Thyroid gland (tissue), 4 donors: ENCODE measurements around the gene CAPZB. TPM values are rescaled to one million over a fixed set of nuclear protein-coding genes. Genes with fewer than 3 reads are reported as not detected.

ENCODE experiments used
- DNase-seq, 2 donors: peaks; one replicate each; pipeline ENCODE4 v3.0.0-alpha.2; 2019
- H3K27ac ChIP-seq, 3 donors: fragments of 200-600 bp; sonication (generic); 1 replicate in 2 of 3; 2 replicates in 1 of 3; pipeline ENCODE4 v1.5.1; 2016 to 2019; ENCODE audit warnings: mild to moderate bottlenecking in 1 of 3, moderate library complexity in 1 of 3
- H3K27me3 ChIP-seq: fragments of 200-600 bp; sonication (generic); one replicate; pipeline ENCODE4 v1.5.1; 2019
- H3K36me3 ChIP-seq, 2 donors: fragments of 200-600 bp; sonication (generic); one replicate each; pipeline ENCODE4 v1.5.1; 2016 to 2019
- H3K4me1 ChIP-seq, 2 donors: fragments of 200-600 bp; sonication (generic); one replicate each; pipeline ENCODE4 v1.5.1; 2017 to 2019
- H3K4me3 ChIP-seq, 3 donors: fragments of 200-600 bp; sonication (generic); replicated peaks in 1 of 3; 1 replicate in 2 of 3; 2 replicates in 1 of 3; pipeline ENCODE4 v1.5.1; 2016; ENCODE audit warnings: mild to moderate bottlenecking in 1 of 3
- H3K9me3 ChIP-seq: fragments of 200-600 bp; sonication (generic); one replicate; pipeline ENCODE4 v1.5.1; 2017
- POLR2A ChIP-seq, 2 donors: fragments of 450-650 bp; IDR thresholded peaks; one replicate each; pipeline ENCODE4 v1.6.1; 2017; ENCODE audit warnings: antibody characterized with exemption in 2 of 2, mild to moderate bottlenecking in 2 of 2, moderate library complexity in 1 of 2
- WGBS, 2 donors: methylation state at CpG; one replicate each; pipeline ENCODE4 v1.1.5; 2017; 5-methylcytosine and 5-hydroxymethylcytosine counted together
- intact Hi-C: fragments of 100-400 bp; cut with DNase I; formaldehyde crosslinking; loops from one replicate; pipeline ENCODE4 v1.15.1; 2023
- total RNA-seq, 4 donors: library from RNA; depleted of rRNA; stranded (reverse); fragments of >200 nt; gene quantifications; one replicate each; pipeline ENCODE4 v1.2.3, GENCODE V29; 2016
- TF ChIP-seq, protein P1 (sequence below), 6 experiments: fragments of 200-600 bp in 3 of 6; fragments of 450-650 bp in 3 of 6; sonication (generic) in 3 of 6; IDR thresholded peaks; one replicate each; pipeline ENCODE4 v1.5.1; 2016 to 2019; ENCODE audit warnings: antibody characterized with exemption in 6 of 6, mild to moderate bottlenecking in 2 of 6, inconsistent platforms in 1 of 6, moderate library complexity in 1 of 6

Gene CAPZB
- total RNA-seq, 4 donors from 2014 or later = 75.4 to 116 (median 93.1) TPM

DNA sequence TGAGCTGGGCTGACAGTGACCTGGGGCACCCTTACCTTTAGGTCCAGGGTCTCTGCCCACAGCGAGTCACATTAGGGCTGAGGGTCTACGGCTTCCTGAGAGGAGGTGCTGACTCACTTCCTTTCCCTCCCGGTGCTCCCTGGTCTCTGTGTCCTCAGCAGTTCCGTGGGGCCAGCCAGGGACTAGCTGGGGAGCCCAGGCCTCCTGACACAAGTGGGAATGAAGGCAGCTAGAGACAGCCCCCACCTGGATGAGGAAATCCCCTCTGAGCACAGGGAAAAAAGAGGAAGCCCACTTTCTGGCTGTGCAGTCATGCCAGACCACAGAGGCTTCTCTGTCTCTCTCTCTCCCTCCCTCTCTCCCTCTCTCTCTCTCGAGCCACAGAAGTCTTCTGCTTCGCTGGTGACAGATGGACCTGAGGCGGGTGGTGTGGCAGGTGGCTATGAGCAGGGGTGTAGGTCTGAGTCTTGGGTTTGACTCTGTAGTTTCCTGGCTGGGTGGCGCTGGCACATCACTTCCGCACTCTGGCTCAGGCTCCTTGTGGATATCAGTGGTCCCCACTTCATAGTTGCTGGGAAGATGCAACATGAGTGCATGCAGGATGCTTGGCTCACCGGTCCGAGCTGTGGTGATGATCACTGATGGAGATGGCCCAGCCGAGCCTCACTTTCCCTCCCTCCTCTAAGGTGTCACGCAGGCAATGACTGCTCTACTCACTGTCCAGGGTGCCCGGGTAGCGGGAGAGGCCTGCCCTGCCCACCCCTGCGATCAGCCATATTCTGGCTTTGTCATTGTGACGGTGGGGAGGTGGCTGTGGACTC, 169.8 kb downstream of the CAPZB start:
- Histone ChIP-seq H3K4me3 (no peak overlapping the region), H3K27me3 (no peaks in the 10 kb centered on the region), H3K27ac (no peak overlapping the region), H3K9me3 (no peaks in the 10 kb centered on the region), H3K4me1 (peaks cover 9 to 18% of the 10 kb centered on the region in 2 donors), H3K36me3 (peaks cover 0 to 5% of the 10 kb centered on the region in 2 donors)
- no peak for TF ChIP-seq POLR2A (IDR thresholded peaks at IDR 0.05)
- TF ChIP-seq, protein P1, sequence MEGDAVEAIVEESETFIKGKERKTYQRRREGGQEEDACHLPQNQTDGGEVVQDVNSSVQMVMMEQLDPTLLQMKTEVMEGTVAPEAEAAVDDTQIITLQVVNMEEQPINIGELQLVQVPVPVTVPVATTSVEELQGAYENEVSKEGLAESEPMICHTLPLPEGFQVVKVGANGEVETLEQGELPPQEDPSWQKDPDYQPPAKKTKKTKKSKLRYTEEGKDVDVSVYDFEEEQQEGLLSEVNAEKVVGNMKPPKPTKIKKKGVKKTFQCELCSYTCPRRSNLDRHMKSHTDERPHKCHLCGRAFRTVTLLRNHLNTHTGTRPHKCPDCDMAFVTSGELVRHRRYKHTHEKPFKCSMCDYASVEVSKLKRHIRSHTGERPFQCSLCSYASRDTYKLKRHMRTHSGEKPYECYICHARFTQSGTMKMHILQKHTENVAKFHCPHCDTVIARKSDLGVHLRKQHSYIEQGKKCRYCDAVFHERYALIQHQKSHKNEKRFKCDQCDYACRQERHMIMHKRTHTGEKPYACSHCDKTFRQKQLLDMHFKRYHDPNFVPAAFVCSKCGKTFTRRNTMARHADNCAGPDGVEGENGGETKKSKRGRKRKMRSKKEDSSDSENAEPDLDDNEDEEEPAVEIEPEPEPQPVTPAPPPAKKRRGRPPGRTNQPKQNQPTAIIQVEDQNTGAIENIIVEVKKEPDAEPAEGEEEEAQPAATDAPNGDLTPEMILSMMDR (IDR thresholded peaks at IDR 0.05) = no peak
- 83 to 92% methylated on average over 12 to 17 of the region's 17 CpGs for WGBS, 2 donors
- intact Hi-C loops = no loop called here
- no peak for DNase-seq

DNA sequence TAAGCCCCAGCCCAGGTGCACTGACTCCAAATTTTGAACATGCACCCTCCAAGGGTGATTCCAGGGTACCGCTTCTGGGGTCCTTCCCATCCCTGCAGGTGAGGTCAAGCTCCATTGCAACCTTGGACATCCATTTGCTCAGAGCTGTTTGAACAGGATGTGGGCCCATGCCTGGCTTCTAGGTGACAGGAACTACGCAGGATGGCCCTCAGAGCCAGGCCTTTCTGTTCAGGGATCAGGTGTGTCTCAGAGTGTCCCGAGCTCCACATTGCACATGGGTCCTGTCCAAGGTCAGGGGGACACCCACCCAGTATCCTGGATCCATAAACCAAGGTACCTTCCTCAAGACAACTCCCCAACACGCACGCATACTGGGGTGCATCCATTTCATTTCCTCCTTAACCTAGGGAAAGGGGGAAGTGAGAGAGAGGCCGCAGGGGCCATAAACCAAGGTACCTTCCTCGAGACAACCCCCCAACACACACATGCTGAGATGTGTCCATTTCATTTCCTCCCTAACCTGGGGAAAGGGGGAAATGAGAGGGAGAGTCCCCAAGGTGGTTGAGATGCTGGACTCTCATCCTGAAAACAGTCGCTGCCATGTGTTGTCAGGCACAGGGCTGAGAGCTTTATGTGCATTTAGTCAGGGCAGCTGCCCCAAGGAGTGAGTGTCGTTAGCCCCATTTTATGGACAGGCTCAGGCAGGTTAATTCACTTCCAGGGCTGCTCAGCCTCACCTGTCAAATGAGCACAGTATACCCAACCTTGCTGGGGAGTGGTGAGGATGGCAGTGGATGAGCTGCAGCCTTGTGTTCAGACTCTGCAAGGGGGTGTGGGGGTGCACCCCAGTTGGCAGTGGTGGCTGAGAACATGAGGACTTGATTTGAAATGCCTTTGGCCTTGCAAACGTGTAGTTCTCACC, 171.1 kb downstream of the CAPZB start:
- H3K36me3 ChIP-seq = peaks cover 0 to 5% of the 10 kb centered on the region in 2 donors
- TF ChIP-seq, protein P1 (IDR thresholded peaks at IDR 0.05) = no peak
- TF ChIP-seq POLR2A (IDR thresholded peaks at IDR 0.05) = no peak
- H3K4me3 ChIP-seq = no peak overlapping the region
- no peak for DNase-seq
- WGBS, 2 donors = 85 to 91% methylated on average over 8 of the region's 10 CpGs
- intact Hi-C loops = no loop called here
- no peaks in the 10 kb centered on the region for H3K27me3 ChIP-seq
- no peak overlapping the region for H3K27ac ChIP-seq
- H3K4me1 ChIP-seq = peaks cover 9 to 20% of the 10 kb centered on the region in 2 donors
- H3K9me3 ChIP-seq = no peaks in the 10 kb centered on the region

DNA sequence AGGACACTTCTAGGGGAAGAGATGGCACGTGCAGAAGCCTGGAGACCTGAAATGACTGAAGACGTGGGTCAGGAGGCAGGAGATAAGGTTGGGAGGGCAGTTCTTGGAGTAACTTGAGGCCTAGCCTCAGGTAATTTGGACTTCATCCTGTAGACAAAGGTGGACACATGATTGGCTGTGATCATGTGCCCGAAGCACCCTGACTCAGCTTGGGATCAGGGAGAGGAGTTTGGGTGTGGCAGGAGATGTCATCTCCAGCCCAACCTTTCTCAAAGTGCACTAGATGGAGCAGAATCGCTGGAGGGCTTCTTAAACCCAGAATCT, 171.7 kb downstream of the CAPZB start:
- Histone ChIP-seq H3K4me1 (peaks cover 9 to 20% of the 10 kb centered on the region in 2 donors), H3K4me3 (no peak overlapping the region), H3K36me3 (peaks cover 0 to 5% of the 10 kb centered on the region in 2 donors), H3K27ac (no peak overlapping the region), H3K27me3 (no peaks in the 10 kb centered on the region), H3K9me3 (no peaks in the 10 kb centered on the region)
- 85 to 88% methylated on average over 4 of the region's 4 CpGs for WGBS, 2 donors
- intact Hi-C loops = no loop called here
- no peak for TF ChIP-seq POLR2A (IDR thresholded peaks at IDR 0.05)
- TF ChIP-seq, protein P1 (IDR thresholded peaks at IDR 0.05) = no peak
- no peak for DNase-seq

DNA sequence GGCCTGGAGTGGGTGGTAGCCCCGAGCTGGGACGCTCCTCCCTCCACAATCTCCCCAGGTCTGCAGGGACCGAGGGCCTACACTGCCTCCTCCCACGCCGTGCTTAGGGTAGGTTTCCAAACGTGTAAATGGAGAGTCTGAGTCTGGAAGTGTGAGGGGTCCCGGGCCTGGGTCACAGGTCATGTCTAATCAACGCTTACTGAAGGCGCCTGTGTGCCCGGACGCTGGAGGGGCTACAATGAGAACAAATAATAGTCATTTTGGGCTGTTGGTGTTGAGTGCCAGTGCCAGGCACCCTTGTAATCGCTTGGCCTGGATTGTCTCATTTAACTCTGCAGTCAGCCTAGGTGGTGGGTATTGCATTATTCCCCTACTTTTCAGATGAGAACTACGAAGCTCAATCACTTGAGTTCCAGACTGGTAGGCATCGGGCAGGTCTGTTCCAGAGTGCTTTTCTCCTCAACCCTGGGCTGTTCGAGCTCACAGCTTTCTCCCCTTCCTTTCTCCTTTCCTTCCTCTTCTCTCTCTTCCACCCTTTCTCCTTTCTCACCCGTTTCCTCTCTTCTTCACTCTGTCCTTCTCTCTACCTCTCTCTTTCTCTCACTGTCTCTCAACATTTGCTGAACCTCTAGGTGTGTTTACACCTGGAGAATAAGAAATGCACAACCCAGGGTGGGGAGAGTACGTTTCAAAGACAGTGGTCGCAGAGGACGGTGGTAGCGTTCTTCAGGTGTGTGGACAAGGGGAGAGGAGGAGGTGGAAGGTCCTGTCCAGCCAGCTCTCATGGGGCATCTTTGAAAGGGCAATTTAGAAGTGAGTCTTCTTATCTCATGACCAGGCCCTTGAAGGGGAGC, 172.3 kb downstream of the CAPZB start:
- 42 to 57% methylated on average over 14 to 18 of the region's 20 CpGs for WGBS, 2 donors
- TF ChIP-seq POLR2A (IDR thresholded peaks at IDR 0.05) = no peak
- TF ChIP-seq, protein P1 (IDR thresholded peaks at IDR 0.05) = no peak
- H3K27me3 ChIP-seq = no peaks in the 10 kb centered on the region
- DNase-seq = no peak
- H3K9me3 ChIP-seq = no peaks in the 10 kb centered on the region
- intact Hi-C loops = no loop called here
- peak overlapping the region; percentile 38 to 90 (median 64) for H3K4me3 ChIP-seq
- peaks cover 9 to 20% of the 10 kb centered on the region in 2 donors for H3K4me1 ChIP-seq
- H3K36me3 ChIP-seq = peaks cover 6% of the 10 kb centered on the region in 2 donors
- peak overlapping the region in 2 of 3 donors; percentile 75 to 84 for H3K27ac ChIP-seq
